SK-N-SH (cell line): ENCODE measurements around the gene C4orf50. TPM values are rescaled to one million over a fixed set of nuclear protein-coding genes. Genes with fewer than 3 reads are reported as not detected.

Experiments used
- CTCF ChIA-PET: fragments of 300-600, 350-600 bp; formaldehyde crosslinking; extraction: SDS; loops from one replicate; lab custom pipeline; 2021; lab: Yijun Ruan, JAX
- POLR2A ChIA-PET: fragments of 350-600 bp; sonication (Branson Sonifier 250); formaldehyde crosslinking; extraction: SDS; loops from one replicate; lab custom pipeline; 2020; ENCODE audit warnings: antibody characterized with exemption, inconsistent platforms; lab: Yijun Ruan, JAX
- DNase-seq: peaks from one replicate; pipeline ENCODE4 v3.0.0; 2012
- H2AFZ ChIP-seq: fragments of 200-600 bp; sonication (generic); 2 replicates; pipeline ENCODE4 v1.8.1; 2016; ENCODE audit warnings: antibody characterized with exemption, mild to moderate bottlenecking, low read depth
- H3F3A ChIP-seq: fragments of 200-600 bp; sonication (generic); replicated peaks from 2 replicates; pipeline ENCODE3; 2016; ENCODE audit warnings: antibody characterized with exemption, mild to moderate bottlenecking; ENCODE audit not compliant: insufficient read depth
- H3K27ac ChIP-seq, 2 experiments: fragments of 200-500 bp in 1 of 2; fragments of 200-600 bp in 1 of 2; sonication (Bioruptor generic) in 1 of 2; sonication (generic), shearing (Covaris generic) in 1 of 2; 2 replicates each; pipeline versions ENCODE4 v1.5.1 to v1.6.1; 2014 to 2016; ENCODE audit warnings: low read depth in 2 of 2, inconsistent platforms in 1 of 2, low read length in 1 of 2, mild to moderate bottlenecking in 1 of 2, mixed read lengths in 1 of 2
- H3K27me3 ChIP-seq: fragments of 200-600 bp; sonication (generic), shearing (Covaris generic); 2 replicates; pipeline ENCODE4 v1.6.1; 2016; ENCODE audit warnings: mixed run types; ENCODE audit not compliant: insufficient read depth
- H3K36me3 ChIP-seq, 2 experiments: fragments of 200-500 bp in 1 of 2; fragments of 200-600 bp in 1 of 2; sonication (Bioruptor generic) in 1 of 2; sonication (generic) in 1 of 2; replicated peaks in 1 of 2; 2 replicates each; pipeline versions ENCODE3 to v1.5.1; 2014 to 2016; ENCODE audit warnings: low read length in 1 of 2, mild to moderate bottlenecking in 1 of 2; ENCODE audit not compliant: insufficient read depth in 2 of 2, control insufficient read depth in 1 of 2
- H3K4me1 ChIP-seq, 2 experiments: fragments of 200-500 bp in 1 of 2; fragments of 200-600 bp in 1 of 2; sonication (Bioruptor generic) in 1 of 2; sonication (generic), shearing (Covaris generic) in 1 of 2; 2 replicates each; pipeline versions ENCODE4 v1.5.1 to v1.6.1; 2014 to 2016; ENCODE audit warnings: low read depth in 1 of 2, low read length in 1 of 2, mixed run types in 1 of 2; ENCODE audit not compliant: insufficient read depth in 2 of 2, control insufficient read depth in 1 of 2
- H3K4me2 ChIP-seq: fragments of 200-600 bp; sonication (generic), shearing (Covaris generic); 2 replicates; pipeline ENCODE4 v1.6.1; 2017; ENCODE audit warnings: mixed run types
- H3K4me3 ChIP-seq, 2 experiments: fragments of 200-500 bp in 1 of 2; fragments of 200-600 bp in 1 of 2; sonication (Bioruptor generic) in 1 of 2; sonication (generic), shearing (Covaris generic) in 1 of 2; 2 replicates each; pipeline versions ENCODE4 v1.5.1 to v1.8.1; 2014 to 2016; ENCODE audit warnings: low read depth in 2 of 2, inconsistent platforms in 1 of 2, low read length in 1 of 2, mild to moderate bottlenecking in 1 of 2, mixed read lengths in 1 of 2, moderate library complexity in 1 of 2
- H3K79me2 ChIP-seq: fragments of 200-600 bp; sonication (generic); 2 replicates; pipeline ENCODE4 v1.8.1; 2017; ENCODE audit warnings: mild to moderate bottlenecking; ENCODE audit not compliant: insufficient read depth
- H3K9ac ChIP-seq: fragments of 200-600 bp; sonication (generic); 2 replicates; pipeline ENCODE4 v1.6.1; 2017; ENCODE audit warnings: mixed run types
- H3K9me2 ChIP-seq: fragments of 200-600 bp; sonication (generic); 2 replicates; pipeline ENCODE4 v1.6.1; 2017; ENCODE audit warnings: mixed run types
- H3K9me3 ChIP-seq: fragments of 200-600 bp; sonication (generic); 2 replicates; pipeline ENCODE4 v1.6.1; 2017; ENCODE audit warnings: mixed run types, mild to moderate bottlenecking, moderate library complexity
- H4K20me1 ChIP-seq: fragments of 200-600 bp; sonication (generic); 2 replicates; pipeline ENCODE4 v1.6.1; 2017; ENCODE audit warnings: mild to moderate bottlenecking, mixed run types; ENCODE audit not compliant: insufficient read depth
- CHD2 ChIP-seq: fragments of 150-350 bp; IDR thresholded peaks from 2 replicates; pipeline ENCODE4 v1.6.1; 2018; ENCODE audit warnings: low read length; ENCODE audit not compliant: partially characterized antibody
- ELF1 ChIP-seq: IDR thresholded peaks from 2 replicates; pipeline ENCODE4 v1.4.0; 2012
- EP300 ChIP-seq, 2 experiments: IDR thresholded peaks; 2 replicates each; pipeline versions ENCODE4 v1.4.0 to v1.6.1; 2012; ENCODE audit warnings: borderline replicate concordance in 1 of 2, low read depth in 1 of 2, low read length in 1 of 2
- EZH2phosphoT487 ChIP-seq: fragments of 200-600 bp; sonication (generic); IDR thresholded peaks from 2 replicates; pipeline ENCODE4 v1.6.1; 2017; ENCODE audit warnings: low read depth, mixed run types, mild to moderate bottlenecking, antibody characterized with exemption, moderate library complexity, borderline replicate concordance
- FOSL2 ChIP-seq: IDR thresholded peaks from 2 replicates; pipeline ENCODE4 v1.4.0; 2012; ENCODE audit warnings: low read depth, mild to moderate bottlenecking, moderate library complexity, borderline replicate concordance
- FOXJ3 ChIP-seq: sonication (generic); formaldehyde crosslinking; IDR thresholded peaks from 2 replicates; pipeline ENCODE4 v1.5.1; 2020; ENCODE audit warnings: mild to moderate bottlenecking, missing genetic modification reagents
- FOXM1 ChIP-seq: IDR thresholded peaks from 2 replicates; pipeline ENCODE4 v1.4.0; 2012; ENCODE audit warnings: low read depth, mild to moderate bottlenecking
- GABPA ChIP-seq: IDR thresholded peaks from 2 replicates; pipeline ENCODE4 v1.4.0; 2012; ENCODE audit warnings: low read depth, mild to moderate bottlenecking
- NFIC ChIP-seq: IDR thresholded peaks from 2 replicates; pipeline ENCODE4 v1.4.0; 2012; ENCODE audit warnings: borderline replicate concordance
- RAD21 ChIP-seq: IDR thresholded peaks from 2 replicates; pipeline ENCODE4 v1.6.1; 2012; ENCODE audit warnings: mild to moderate bottlenecking, low read length
- RCOR1 ChIP-seq: fragments of 150-350 bp; IDR thresholded peaks from 2 replicates; pipeline ENCODE4 v1.6.1; 2017; ENCODE audit warnings: antibody characterized with exemption, low read length
- RXRA ChIP-seq: IDR thresholded peaks from 2 replicates; pipeline ENCODE4 v1.4.0; 2012; ENCODE audit warnings: low read depth, mild to moderate bottlenecking, borderline replicate concordance
- TAF1 ChIP-seq: IDR thresholded peaks from 2 replicates; pipeline ENCODE4 v1.6.1; 2012; ENCODE audit warnings: low read depth, mild to moderate bottlenecking, low read length, moderate library complexity, borderline replicate concordance
- TEAD4 ChIP-seq: IDR thresholded peaks from 2 replicates; pipeline ENCODE4 v1.4.0; 2012; ENCODE audit warnings: mild to moderate bottlenecking, borderline replicate concordance; ENCODE audit not compliant: insufficient read depth
- YY1 ChIP-seq: IDR thresholded peaks from 2 replicates; pipeline ENCODE4 v1.4.0; 2012; ENCODE audit warnings: low read depth, mild to moderate bottlenecking
- WGBS: methylation state at CpG from one replicate; pipeline ENCODE4 v1.1.6; 2017; ENCODE audit warnings: low lambda C conversion rate; 5-methylcytosine and 5-hydroxymethylcytosine counted together
- polyA plus RNA-seq, 3 experiments: library from polyadenylated mRNA; depleted of rRNA; stranded (reverse); fragments of >200 nt; gene quantifications; 2 replicates each; pipeline ENCODE4 v1.2.3, GENCODE V29; 2012
- TF ChIP-seq, protein P1 (sequence below): fragments of 150-350 bp; IDR thresholded peaks from 2 replicates; pipeline ENCODE4 v1.6.1; 2017; ENCODE audit warnings: antibody characterized with exemption, low read length, low read depth, borderline replicate concordance
- TF ChIP-seq, protein P2 (sequence below): IDR thresholded peaks from 2 replicates; pipeline ENCODE4; 2012
- TF ChIP-seq, protein P3 (sequence below): fragments of 150-350 bp; IDR thresholded peaks from 2 replicates; pipeline ENCODE4 v1.6.1; 2016; ENCODE audit warnings: mild to moderate bottlenecking, low read depth, low read length
- TF ChIP-seq, protein P4 (sequence below): IDR thresholded peaks from 2 replicates; pipeline ENCODE4 v1.4.0; 2012; ENCODE audit warnings: low read depth, borderline replicate concordance

Gene C4orf50
- polyA plus RNA-seq, 1 of the 3 experiments (the other 2 are of a cell fraction): under 0.01 TPM

DNA sequence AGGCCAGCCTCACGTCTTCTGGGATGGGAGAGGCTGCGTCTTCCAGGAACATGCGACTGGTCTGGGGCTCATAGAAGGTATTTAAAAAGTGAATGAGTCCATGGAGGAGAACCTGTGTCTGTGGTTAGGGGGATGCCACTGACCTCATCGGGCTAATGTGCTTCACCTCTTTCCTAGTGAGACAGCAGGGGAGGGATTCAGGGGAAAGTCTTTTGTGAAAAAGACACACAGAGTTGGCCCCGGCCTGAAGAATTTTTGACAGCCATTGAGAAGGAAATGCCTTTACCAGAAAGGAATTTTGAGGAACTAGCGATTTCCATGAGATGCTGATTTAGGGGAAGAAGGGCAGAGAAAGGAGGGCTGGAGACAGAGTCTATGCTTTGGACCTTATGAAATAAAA, 11.0 kb upstream of the C4orf50 start:
- Histone ChIP-seq H2AFZ (no peak overlapping the region), H3K9me3 (no peaks in the 10 kb centered on the region), H3K36me3 (no peaks in the 10 kb centered on the region), H3K4me1 (peaks cover 0 to 15% of the 10 kb centered on the region in 2 experiments; a peak in 1 of 4 replicates), H3K79me2 (no peaks in the 10 kb centered on the region), H3K27ac (no peak overlapping the region), H4K20me1 (no peaks in the 10 kb centered on the region), H3K4me3 (no peak overlapping the region), H3F3A (no peaks in the 10 kb centered on the region), H3K9ac (no peak overlapping the region), H3K4me2 (no peak overlapping the region), H3K9me2 (no peaks in the 10 kb centered on the region), H3K27me3 (no peaks in the 10 kb centered on the region)
- ChIA-PET CTCF (interaction anchor here (3.1 kb wide), 1 partner anchor 10 kb away, joined by 19 read pairs; the partner anchor contains the start of gene C4orf50), POLR2A (no interaction called here)
- DNase-seq: no peak
- TF ChIP-seq FOXM1: no peak
- TF ChIP-seq, protein P1, sequence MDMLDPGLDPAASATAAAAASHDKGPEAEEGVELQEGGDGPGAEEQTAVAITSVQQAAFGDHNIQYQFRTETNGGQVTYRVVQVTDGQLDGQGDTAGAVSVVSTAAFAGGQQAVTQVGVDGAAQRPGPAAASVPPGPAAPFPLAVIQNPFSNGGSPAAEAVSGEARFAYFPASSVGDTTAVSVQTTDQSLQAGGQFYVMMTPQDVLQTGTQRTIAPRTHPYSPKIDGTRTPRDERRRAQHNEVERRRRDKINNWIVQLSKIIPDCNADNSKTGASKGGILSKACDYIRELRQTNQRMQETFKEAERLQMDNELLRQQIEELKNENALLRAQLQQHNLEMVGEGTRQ: no peak
- TF ChIP-seq RCOR1: no peak
- no peak for TF ChIP-seq ELF1
- TF ChIP-seq NFIC: no peak
- TF ChIP-seq, protein P2, sequence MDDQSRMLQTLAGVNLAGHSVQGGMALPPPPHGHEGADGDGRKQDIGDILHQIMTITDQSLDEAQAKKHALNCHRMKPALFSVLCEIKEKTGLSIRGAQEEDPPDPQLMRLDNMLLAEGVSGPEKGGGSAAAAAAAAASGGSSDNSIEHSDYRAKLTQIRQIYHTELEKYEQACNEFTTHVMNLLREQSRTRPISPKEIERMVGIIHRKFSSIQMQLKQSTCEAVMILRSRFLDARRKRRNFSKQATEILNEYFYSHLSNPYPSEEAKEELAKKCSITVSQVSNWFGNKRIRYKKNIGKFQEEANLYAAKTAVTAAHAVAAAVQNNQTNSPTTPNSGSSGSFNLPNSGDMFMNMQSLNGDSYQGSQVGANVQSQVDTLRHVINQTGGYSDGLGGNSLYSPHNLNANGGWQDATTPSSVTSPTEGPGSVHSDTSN: no peak
- TF ChIP-seq EZH2phosphoT487: no peak
- no peak for TF ChIP-seq EP300 (IDR thresholded peaks at IDR 0.05; ENCODE audit: borderline replicate concordance in 1 of 2, low read depth in 1 of 2, low read length in 1 of 2)
- TF ChIP-seq TAF1: no peak
- TF ChIP-seq, protein P3, sequence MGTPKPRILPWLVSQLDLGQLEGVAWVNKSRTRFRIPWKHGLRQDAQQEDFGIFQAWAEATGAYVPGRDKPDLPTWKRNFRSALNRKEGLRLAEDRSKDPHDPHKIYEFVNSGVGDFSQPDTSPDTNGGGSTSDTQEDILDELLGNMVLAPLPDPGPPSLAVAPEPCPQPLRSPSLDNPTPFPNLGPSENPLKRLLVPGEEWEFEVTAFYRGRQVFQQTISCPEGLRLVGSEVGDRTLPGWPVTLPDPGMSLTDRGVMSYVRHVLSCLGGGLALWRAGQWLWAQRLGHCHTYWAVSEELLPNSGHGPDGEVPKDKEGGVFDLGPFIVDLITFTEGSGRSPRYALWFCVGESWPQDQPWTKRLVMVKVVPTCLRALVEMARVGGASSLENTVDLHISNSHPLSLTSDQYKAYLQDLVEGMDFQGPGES: no peak
- TF ChIP-seq YY1: no peak
- TF ChIP-seq, protein P4, sequence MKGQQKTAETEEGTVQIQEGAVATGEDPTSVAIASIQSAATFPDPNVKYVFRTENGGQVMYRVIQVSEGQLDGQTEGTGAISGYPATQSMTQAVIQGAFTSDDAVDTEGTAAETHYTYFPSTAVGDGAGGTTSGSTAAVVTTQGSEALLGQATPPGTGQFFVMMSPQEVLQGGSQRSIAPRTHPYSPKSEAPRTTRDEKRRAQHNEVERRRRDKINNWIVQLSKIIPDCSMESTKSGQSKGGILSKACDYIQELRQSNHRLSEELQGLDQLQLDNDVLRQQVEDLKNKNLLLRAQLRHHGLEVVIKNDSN: no peak
- no peak for TF ChIP-seq TEAD4
- no peak for TF ChIP-seq FOXJ3 (CRISPR knock-in tag)
- WGBS: 27% methylated on average over 6 of the region's 6 CpGs

DNA sequence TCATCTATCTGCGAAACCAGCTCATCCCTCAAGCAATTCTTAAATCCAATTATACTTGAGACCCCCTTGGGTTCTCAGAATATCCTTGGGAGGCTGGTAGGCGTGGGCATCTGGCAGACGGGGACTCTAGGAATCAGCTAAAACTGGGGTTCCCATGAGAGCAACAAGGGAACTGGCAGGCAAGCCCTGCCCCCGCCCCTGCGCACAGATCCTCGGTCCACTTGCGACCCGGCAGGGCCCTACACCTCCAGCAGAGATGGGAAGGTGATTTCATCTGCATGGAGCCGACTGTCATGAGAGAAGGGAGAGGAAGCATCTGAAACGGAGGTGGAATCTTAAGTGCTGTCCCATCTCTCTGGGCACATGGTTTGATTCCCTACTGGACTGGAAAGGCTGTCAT, 9.9 kb upstream of the C4orf50 start:
- Histone ChIP-seq H3K36me3 (no peaks in the 10 kb centered on the region), H2AFZ (no peak overlapping the region), H3K79me2 (no peaks in the 10 kb centered on the region), H3K9ac (no peak overlapping the region), H3F3A (no peaks in the 10 kb centered on the region), H3K9me2 (no peaks in the 10 kb centered on the region), H4K20me1 (no peaks in the 10 kb centered on the region), H3K4me3 (no peak overlapping the region), H3K9me3 (no peaks in the 10 kb centered on the region), H3K27ac (no peak overlapping the region), H3K4me2 (no peak overlapping the region), H3K4me1 (peaks cover 0 to 15% of the 10 kb centered on the region in 2 experiments; a peak in 1 of 4 replicates), H3K27me3 (no peaks in the 10 kb centered on the region)
- WGBS: 36% methylated on average over 9 of the region's 10 CpGs
- POLR2A ChIA-PET: no interaction called here
- DNase-seq: no peak
- CTCF ChIA-PET: interaction anchor here (1.1 to 3.1 kb wide), 3 partner anchors 9 to 222 kb away, joined by 3 to 19 read pairs (median 3); partner anchors contain the start of gene C4orf50
- TF ChIP-seq EZH2phosphoT487 (no peak), GABPA (no peak), RAD21 (no peak), RXRA (no peak), FOSL2 (no peak), TEAD4 (no peak), CHD2 (no peak), FOXJ3 (CRISPR knock-in tag) (no peak)
- TF ChIP-seq, protein P2: no peak
- TF ChIP-seq, protein P3: no peak
